WTC11 (cell line): ENCODE measurements around the gene ERP44. TPM values are rescaled to one million over a fixed set of nuclear protein-coding genes. Genes with fewer than 3 reads are reported as not detected.

Experiments
- ATAC-seq: fragments of 200-7000 bp; cut with Tn5 transposase; 2 replicates; pipeline ENCODE4 v1.10.0; 2021; ENCODE audit warnings: mild to moderate bottlenecking, moderate library complexity
- CTCF ChIA-PET: fragments of 300-600 bp; sonication (Branson Sonifier 250); formaldehyde crosslinking; loops from one replicate; lab custom pipeline; 2021; ENCODE audit warnings: antibody characterized with exemption; lab: Charles Lee
- POLR2A ChIA-PET: fragments of 350-600 bp; sonication (Branson Sonifier 250); formaldehyde crosslinking; loops from one replicate; lab custom pipeline; 2021; ENCODE audit warnings: antibody characterized with exemption; lab: Charles Lee
- DNase-seq: peaks from one replicate; pipeline ENCODE4 v3.0.0; 2021; ENCODE audit warnings: low spot score
- H3K27ac Mint-ChIP-seq: 2 replicates; pipeline ENCODE4 v1.8.0; 2021; ENCODE audit warnings: mixed read lengths
- H3K27me3 Mint-ChIP-seq: 2 replicates; pipeline ENCODE4 v1.8.0; 2021; ENCODE audit warnings: low read depth, mild to moderate bottlenecking, moderate library complexity, mixed read lengths
- H3K36me3 Mint-ChIP-seq: 2 replicates; pipeline ENCODE4 v1.8.0; 2021; ENCODE audit warnings: mixed read lengths
- H3K4me1 Mint-ChIP-seq: 2 replicates; pipeline ENCODE4 v1.8.0; 2022; ENCODE audit warnings: mixed read lengths
- H3K4me3 Mint-ChIP-seq: 2 replicates; pipeline ENCODE4 v1.8.0; 2021; ENCODE audit warnings: mild to moderate bottlenecking, moderate library complexity, mixed read lengths
- H3K9me3 Mint-ChIP-seq: 2 replicates; pipeline ENCODE4 v1.8.0; 2021; ENCODE audit warnings: mixed read lengths
- CBFB ChIP-seq: sonication (generic); formaldehyde crosslinking; IDR thresholded peaks from 2 replicates; pipeline ENCODE4 v1.8.1; 2022; ENCODE audit warnings: mild to moderate bottlenecking, low read depth, missing genetic modification reagents
- E2F4 ChIP-seq: sonication (generic); formaldehyde crosslinking; IDR thresholded peaks from 2 replicates; pipeline ENCODE4 v1.8.1; 2022; ENCODE audit warnings: low read depth, mild to moderate bottlenecking, moderate library complexity, missing genetic modification reagents, borderline replicate concordance
- ESRRA ChIP-seq: sonication (generic); formaldehyde crosslinking; IDR thresholded peaks from 2 replicates; pipeline ENCODE4 v1.8.1; 2022; ENCODE audit warnings: mild to moderate bottlenecking, missing genetic modification reagents, borderline replicate concordance
- ETV6 ChIP-seq: sonication (generic); formaldehyde crosslinking; IDR thresholded peaks from 2 replicates; pipeline ENCODE4 v1.8.1; 2022; ENCODE audit warnings: mild to moderate bottlenecking, missing genetic modification reagents
- FOXK1 ChIP-seq: sonication (generic); formaldehyde crosslinking; IDR thresholded peaks from 2 replicates; pipeline ENCODE4 v1.8.0; 2022; ENCODE audit warnings: mild to moderate bottlenecking, moderate library complexity, missing genetic modification reagents
- GABPB1 ChIP-seq: sonication (generic); formaldehyde crosslinking; IDR thresholded peaks from 2 replicates; pipeline ENCODE4 v1.8.1; 2023; ENCODE audit warnings: mild to moderate bottlenecking, missing genetic modification reagents
- GTF2I ChIP-seq: fragments of 250-450 bp; sonication (Bioruptor Pico); conservative IDR thresholded peaks from 2 replicates; pipeline ENCODE4 v1.4.0; 2021; ENCODE audit warnings: mild to moderate bottlenecking
- JAZF1 ChIP-seq: fragments of 250-450 bp; sonication (Bioruptor Pico); IDR thresholded peaks from 2 replicates; pipeline ENCODE4 v1.9.0; 2021; ENCODE audit warnings: moderate library complexity, mild to moderate bottlenecking, inconsistent platforms
- MLX ChIP-seq: sonication (generic); formaldehyde crosslinking; IDR thresholded peaks from 2 replicates; pipeline ENCODE4 v1.8.1; 2023; ENCODE audit warnings: mild to moderate bottlenecking, missing genetic modification reagents, moderate library complexity
- NR2C2 ChIP-seq: sonication (generic); formaldehyde crosslinking; IDR thresholded peaks from 2 replicates; pipeline ENCODE4 v1.8.0; 2022; ENCODE audit warnings: mild to moderate bottlenecking, missing genetic modification reagents
- NR3C1 ChIP-seq: sonication (generic); formaldehyde crosslinking; conservative IDR thresholded peaks from 2 replicates; pipeline ENCODE4 v1.8.1; 2023; ENCODE audit warnings: low read depth, mild to moderate bottlenecking, missing genetic modification reagents
- SMAD3 ChIP-seq: sonication (generic); formaldehyde crosslinking; IDR thresholded peaks from 2 replicates; pipeline ENCODE4 v1.8.0; 2022; ENCODE audit warnings: missing genetic modification reagents, mild to moderate bottlenecking, borderline replicate concordance
- SMAD4 ChIP-seq: sonication (generic); formaldehyde crosslinking; IDR thresholded peaks from 2 replicates; pipeline ENCODE4 v1.8.0; 2022; ENCODE audit warnings: mild to moderate bottlenecking, missing genetic modification reagents
- TP53 ChIP-seq: sonication (generic); formaldehyde crosslinking; IDR thresholded peaks from 2 replicates; pipeline ENCODE4 v1.8.1; 2023; ENCODE audit warnings: mild to moderate bottlenecking, missing genetic modification reagents
- ZBTB21 ChIP-seq: sonication (generic); formaldehyde crosslinking; IDR thresholded peaks from 2 replicates; pipeline ENCODE4 v1.8.1; 2023; ENCODE audit warnings: mild to moderate bottlenecking, missing genetic modification reagents, borderline replicate concordance
- ZNF263 ChIP-seq: sonication (generic); formaldehyde crosslinking; IDR thresholded peaks from 2 replicates; pipeline ENCODE4 v1.8.1; 2022; ENCODE audit warnings: low read depth, mild to moderate bottlenecking, moderate library complexity, missing genetic modification reagents
- ZNF317 ChIP-seq: sonication (generic); formaldehyde crosslinking; IDR thresholded peaks from 2 replicates; pipeline ENCODE4 v1.8.1; 2023; ENCODE audit warnings: low read depth, mild to moderate bottlenecking, moderate library complexity, missing genetic modification reagents, borderline replicate concordance
- ZNF416 ChIP-seq: fragments of 250-450 bp; sonication (Bioruptor Pico); IDR thresholded peaks from 2 replicates; pipeline ENCODE4 v1.9.0; 2021; ENCODE audit warnings: mild to moderate bottlenecking, inconsistent platforms
- total RNA-seq: library from RNA; stranded (reverse); gene quantifications from 3 replicates; pipeline ENCODE4 v1.2.3, GENCODE V29; 2021
- TF ChIP-seq, protein P1 (sequence below): sonication (generic); formaldehyde crosslinking; IDR thresholded peaks from 2 replicates; pipeline ENCODE4 v1.8.0; 2022; ENCODE audit warnings: mild to moderate bottlenecking, missing genetic modification reagents
- TF ChIP-seq, protein P2 (sequence below): sonication (generic); formaldehyde crosslinking; IDR thresholded peaks from 2 replicates; pipeline ENCODE4 v1.8.1; 2022; ENCODE audit warnings: missing genetic modification reagents, borderline replicate concordance
- TF ChIP-seq, protein P3 (sequence below): sonication (generic); formaldehyde crosslinking; IDR thresholded peaks from 2 replicates; pipeline ENCODE4 v1.8.1; 2023; ENCODE audit warnings: mild to moderate bottlenecking, missing genetic modification reagents, borderline replicate concordance
- TF ChIP-seq, protein P4 (sequence below): sonication (generic); formaldehyde crosslinking; IDR thresholded peaks from 2 replicates; pipeline ENCODE4 v1.8.0; 2023; ENCODE audit warnings: missing genetic modification reagents, mild to moderate bottlenecking, borderline replicate concordance
- TF ChIP-seq, protein P5 (sequence below): fragments of 250-450 bp; sonication (Bioruptor Pico); IDR thresholded peaks from 2 replicates; pipeline ENCODE4 v1.9.0; 2021; ENCODE audit warnings: moderate library complexity, mild to moderate bottlenecking, inconsistent platforms, borderline replicate concordance

The ERP44 gene
- total RNA-seq, 1 experiment from 2014 or later, result 13.7 TPM

DNA sequence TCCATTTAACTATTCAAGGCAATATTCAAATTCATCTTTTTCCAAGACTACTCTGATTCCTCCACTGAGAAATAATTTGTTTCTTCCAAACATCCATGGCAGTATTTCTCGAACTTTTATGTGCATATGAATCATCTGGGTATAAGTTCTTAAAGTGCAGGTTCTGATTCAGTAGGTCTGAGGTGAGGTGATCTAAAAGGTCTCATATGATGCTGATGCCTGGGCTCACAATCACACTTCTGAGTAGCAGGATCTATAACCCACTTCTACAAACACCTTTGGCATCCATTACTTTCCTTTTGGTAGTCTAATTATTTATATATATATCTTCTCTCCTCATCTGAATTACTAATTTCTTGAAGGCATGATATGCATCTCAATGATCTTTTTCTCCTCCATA, 7.2 kb downstream of the ERP44 start (continued):
- TF ChIP-seq ZNF317, result no peak
- TF ChIP-seq ETV6 (CRISPR knock-in tag), result no peak
- TF ChIP-seq E2F4 (CRISPR knock-in tag), result no peak
- TF ChIP-seq NR3C1 (CRISPR knock-in tag), result no peak

DNA sequence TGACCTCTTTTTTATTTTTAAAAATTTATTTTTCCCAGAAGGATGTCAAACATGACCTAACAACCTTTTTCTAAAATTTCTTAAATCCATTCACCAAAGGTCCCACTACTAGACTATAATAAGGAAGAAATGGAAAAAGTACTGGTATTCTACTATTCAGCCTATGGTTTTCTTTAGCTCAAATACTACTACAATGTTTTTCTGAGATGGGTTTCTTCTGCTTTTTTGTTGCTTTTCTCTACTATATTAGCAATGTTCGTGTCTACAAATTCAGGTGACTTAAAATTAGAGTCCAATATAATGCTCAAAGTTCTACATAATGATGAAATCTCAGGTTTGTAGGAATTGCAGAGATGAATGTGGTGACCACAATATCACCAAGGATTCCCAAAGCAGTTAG, 7.9 kb downstream of the ERP44 start:
- no peaks in the 10 kb centered on the region for H3K27me3 Mint-ChIP-seq
- CTCF ChIA-PET, result no interaction called here
- no peak for DNase-seq
- no peak for ATAC-seq
- H3K4me3 Mint-ChIP-seq, result no peak overlapping the region
- POLR2A ChIA-PET, result no interaction called here
- TF ChIP-seq JAZF1 (no peak), GABPB1 (no peak), SMAD3 (CRISPR knock-in tag) (no peak), GTF2I (CRISPR knock-in tag) (no peak), CBFB (no peak), ESRRA (CRISPR knock-in tag) (no peak), ZBTB21 (CRISPR knock-in tag) (no peak), TP53 (CRISPR knock-in tag) (no peak), MLX (CRISPR knock-in tag) (no peak), NR2C2 (no peak), ZNF263 (CRISPR knock-in tag) (no peak), FOXK1 (CRISPR knock-in tag) (no peak), ZNF416 (no peak), SMAD4 (no peak)
- TF ChIP-seq, protein P1, sequence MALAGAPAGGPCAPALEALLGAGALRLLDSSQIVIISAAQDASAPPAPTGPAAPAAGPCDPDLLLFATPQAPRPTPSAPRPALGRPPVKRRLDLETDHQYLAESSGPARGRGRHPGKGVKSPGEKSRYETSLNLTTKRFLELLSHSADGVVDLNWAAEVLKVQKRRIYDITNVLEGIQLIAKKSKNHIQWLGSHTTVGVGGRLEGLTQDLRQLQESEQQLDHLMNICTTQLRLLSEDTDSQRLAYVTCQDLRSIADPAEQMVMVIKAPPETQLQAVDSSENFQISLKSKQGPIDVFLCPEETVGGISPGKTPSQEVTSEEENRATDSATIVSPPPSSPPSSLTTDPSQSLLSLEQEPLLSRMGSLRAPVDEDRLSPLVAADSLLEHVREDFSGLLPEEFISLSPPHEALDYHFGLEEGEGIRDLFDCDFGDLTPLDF (CRISPR knock-in tag), result no peak
- TF ChIP-seq, protein P2, sequence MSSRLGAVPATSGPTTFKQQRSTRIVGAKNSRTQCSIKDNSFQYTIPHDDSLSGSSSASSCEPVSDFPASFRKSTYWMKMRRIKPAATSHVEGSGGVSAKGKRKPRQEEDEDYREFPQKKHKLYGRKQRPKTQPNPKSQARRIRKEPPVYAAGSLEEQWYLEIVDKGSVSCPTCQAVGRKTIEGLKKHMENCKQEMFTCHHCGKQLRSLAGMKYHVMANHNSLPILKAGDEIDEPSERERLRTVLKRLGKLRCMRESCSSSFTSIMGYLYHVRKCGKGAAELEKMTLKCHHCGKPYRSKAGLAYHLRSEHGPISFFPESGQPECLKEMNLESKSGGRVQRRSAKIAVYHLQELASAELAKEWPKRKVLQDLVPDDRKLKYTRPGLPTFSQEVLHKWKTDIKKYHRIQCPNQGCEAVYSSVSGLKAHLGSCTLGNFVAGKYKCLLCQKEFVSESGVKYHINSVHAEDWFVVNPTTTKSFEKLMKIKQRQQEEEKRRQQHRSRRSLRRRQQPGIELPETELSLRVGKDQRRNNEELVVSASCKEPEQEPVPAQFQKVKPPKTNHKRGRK (CRISPR knock-in tag), result no peak
- TF ChIP-seq, protein P3, sequence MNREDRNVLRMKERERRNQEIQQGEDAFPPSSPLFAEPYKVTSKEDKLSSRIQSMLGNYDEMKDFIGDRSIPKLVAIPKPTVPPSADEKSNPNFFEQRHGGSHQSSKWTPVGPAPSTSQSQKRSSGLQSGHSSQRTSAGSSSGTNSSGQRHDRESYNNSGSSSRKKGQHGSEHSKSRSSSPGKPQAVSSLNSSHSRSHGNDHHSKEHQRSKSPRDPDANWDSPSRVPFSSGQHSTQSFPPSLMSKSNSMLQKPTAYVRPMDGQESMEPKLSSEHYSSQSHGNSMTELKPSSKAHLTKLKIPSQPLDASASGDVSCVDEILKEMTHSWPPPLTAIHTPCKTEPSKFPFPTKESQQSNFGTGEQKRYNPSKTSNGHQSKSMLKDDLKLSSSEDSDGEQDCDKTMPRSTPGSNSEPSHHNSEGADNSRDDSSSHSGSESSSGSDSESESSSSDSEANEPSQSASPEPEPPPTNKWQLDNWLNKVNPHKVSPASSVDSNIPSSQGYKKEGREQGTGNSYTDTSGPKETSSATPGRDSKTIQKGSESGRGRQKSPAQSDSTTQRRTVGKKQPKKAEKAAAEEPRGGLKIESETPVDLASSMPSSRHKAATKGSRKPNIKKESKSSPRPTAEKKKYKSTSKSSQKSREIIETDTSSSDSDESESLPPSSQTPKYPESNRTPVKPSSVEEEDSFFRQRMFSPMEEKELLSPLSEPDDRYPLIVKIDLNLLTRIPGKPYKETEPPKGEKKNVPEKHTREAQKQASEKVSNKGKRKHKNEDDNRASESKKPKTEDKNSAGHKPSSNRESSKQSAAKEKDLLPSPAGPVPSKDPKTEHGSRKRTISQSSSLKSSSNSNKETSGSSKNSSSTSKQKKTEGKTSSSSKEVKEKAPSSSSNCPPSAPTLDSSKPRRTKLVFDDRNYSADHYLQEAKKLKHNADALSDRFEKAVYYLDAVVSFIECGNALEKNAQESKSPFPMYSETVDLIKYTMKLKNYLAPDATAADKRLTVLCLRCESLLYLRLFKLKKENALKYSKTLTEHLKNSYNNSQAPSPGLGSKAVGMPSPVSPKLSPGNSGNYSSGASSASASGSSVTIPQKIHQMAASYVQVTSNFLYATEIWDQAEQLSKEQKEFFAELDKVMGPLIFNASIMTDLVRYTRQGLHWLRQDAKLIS, result no peak
- TF ChIP-seq, protein P4, sequence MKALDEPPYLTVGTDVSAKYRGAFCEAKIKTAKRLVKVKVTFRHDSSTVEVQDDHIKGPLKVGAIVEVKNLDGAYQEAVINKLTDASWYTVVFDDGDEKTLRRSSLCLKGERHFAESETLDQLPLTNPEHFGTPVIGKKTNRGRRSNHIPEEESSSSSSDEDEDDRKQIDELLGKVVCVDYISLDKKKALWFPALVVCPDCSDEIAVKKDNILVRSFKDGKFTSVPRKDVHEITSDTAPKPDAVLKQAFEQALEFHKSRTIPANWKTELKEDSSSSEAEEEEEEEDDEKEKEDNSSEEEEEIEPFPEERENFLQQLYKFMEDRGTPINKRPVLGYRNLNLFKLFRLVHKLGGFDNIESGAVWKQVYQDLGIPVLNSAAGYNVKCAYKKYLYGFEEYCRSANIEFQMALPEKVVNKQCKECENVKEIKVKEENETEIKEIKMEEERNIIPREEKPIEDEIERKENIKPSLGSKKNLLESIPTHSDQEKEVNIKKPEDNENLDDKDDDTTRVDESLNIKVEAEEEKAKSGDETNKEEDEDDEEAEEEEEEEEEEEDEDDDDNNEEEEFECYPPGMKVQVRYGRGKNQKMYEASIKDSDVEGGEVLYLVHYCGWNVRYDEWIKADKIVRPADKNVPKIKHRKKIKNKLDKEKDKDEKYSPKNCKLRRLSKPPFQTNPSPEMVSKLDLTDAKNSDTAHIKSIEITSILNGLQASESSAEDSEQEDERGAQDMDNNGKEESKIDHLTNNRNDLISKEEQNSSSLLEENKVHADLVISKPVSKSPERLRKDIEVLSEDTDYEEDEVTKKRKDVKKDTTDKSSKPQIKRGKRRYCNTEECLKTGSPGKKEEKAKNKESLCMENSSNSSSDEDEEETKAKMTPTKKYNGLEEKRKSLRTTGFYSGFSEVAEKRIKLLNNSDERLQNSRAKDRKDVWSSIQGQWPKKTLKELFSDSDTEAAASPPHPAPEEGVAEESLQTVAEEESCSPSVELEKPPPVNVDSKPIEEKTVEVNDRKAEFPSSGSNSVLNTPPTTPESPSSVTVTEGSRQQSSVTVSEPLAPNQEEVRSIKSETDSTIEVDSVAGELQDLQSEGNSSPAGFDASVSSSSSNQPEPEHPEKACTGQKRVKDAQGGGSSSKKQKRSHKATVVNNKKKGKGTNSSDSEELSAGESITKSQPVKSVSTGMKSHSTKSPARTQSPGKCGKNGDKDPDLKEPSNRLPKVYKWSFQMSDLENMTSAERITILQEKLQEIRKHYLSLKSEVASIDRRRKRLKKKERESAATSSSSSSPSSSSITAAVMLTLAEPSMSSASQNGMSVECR, result no peak
- TF ChIP-seq, protein P5, sequence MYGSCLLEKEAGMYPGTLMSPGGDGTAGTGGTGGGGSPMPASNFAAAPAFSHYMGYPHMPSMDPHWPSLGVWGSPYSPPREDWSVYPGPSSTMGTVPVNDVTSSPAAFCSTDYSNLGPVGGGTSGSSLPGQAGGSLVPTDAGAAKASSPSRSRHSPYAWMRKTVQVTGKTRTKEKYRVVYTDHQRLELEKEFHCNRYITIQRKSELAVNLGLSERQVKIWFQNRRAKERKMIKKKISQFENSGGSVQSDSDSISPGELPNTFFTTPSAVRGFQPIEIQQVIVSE (CRISPR knock-in tag), result no peak
- no peaks in the 10 kb centered on the region for H3K36me3 Mint-ChIP-seq
- H3K9me3 Mint-ChIP-seq, result no peaks in the 10 kb centered on the region
- H3K4me1 Mint-ChIP-seq, result peaks cover 11% of the 10 kb centered on the region
- no peak overlapping the region for H3K27ac Mint-ChIP-seq
